ENCODE measurements around the gene TTC4.

The TTC4 gene

GRCh38 chr1:54709547-54710292 lies 5.9 kb upstream of the TTC4 start:
- TF ChIP-seq, protein P1, sequence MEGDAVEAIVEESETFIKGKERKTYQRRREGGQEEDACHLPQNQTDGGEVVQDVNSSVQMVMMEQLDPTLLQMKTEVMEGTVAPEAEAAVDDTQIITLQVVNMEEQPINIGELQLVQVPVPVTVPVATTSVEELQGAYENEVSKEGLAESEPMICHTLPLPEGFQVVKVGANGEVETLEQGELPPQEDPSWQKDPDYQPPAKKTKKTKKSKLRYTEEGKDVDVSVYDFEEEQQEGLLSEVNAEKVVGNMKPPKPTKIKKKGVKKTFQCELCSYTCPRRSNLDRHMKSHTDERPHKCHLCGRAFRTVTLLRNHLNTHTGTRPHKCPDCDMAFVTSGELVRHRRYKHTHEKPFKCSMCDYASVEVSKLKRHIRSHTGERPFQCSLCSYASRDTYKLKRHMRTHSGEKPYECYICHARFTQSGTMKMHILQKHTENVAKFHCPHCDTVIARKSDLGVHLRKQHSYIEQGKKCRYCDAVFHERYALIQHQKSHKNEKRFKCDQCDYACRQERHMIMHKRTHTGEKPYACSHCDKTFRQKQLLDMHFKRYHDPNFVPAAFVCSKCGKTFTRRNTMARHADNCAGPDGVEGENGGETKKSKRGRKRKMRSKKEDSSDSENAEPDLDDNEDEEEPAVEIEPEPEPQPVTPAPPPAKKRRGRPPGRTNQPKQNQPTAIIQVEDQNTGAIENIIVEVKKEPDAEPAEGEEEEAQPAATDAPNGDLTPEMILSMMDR (IDR thresholded peaks at IDR 0.05; ENCODE audit: control insufficient read depth, insufficient read depth, low read depth, low read length, missing control alignments), result no peak
- DNase-seq (ENCODE audit: low read depth), result no peak
- no peak overlapping the region for H3K4me3 ChIP-seq (ENCODE audit: control insufficient read depth, low read depth, low read length)

DNA sequence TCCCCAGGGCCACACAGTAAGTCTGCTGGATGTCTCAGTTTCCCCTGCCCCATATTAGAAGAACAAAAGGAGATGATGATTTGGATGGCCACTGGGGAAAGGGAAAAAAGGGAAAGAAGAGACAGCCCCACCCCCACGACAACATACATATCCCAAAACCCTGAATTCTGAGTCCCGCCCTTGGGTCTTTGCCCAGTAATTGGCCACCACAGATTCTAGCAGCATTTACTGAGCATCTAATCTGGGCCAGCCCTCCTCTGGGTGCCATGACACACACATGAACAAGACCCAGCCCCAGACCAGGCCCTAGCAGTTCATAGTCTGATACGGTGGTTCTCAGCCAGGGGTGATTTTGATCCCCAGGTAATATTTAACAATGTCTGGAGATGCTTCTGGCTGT lies 5.2 kb upstream of the TTC4 start:
- no peak overlapping the region for H3K4me3 ChIP-seq (ENCODE audit: control insufficient read depth, low read depth, low read length)
- DNase-seq (ENCODE audit: low read depth), result no peak
- TF ChIP-seq, protein P1 (IDR thresholded peaks at IDR 0.05; ENCODE audit: control insufficient read depth, insufficient read depth, low read depth, low read length, missing control alignments), result no peak

DNA sequence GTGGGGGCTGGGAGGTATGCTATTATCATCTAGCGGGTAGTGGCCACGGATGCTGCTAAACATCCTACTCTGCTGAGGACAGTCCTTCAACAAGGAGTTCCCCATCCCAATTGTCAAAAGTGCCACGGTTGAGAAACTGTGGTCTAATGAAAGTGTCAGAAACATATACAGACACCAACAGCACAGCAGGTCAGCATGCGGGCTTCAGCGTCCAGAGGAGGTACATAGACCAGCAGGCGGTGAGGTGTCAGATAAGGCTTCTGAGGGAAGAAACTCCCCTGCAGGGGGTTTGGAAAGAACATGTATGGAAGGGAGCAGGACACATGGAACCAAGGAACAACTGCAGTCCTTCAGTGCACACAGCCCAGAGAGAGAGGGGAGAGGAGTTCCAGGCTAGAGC lies 4.8 kb upstream of the TTC4 start:
- TF ChIP-seq, protein P1 (IDR thresholded peaks at IDR 0.05; ENCODE audit: control insufficient read depth, insufficient read depth, low read depth, low read length, missing control alignments), result no peak
- no peak overlapping the region for H3K4me3 ChIP-seq (ENCODE audit: control insufficient read depth, low read depth, low read length)
- no peak for DNase-seq (ENCODE audit: low read depth)

- no peak overlapping the region for H3K4me3 ChIP-seq (ENCODE audit: control insufficient read depth, low read depth, low read length)
- TF ChIP-seq, protein P1 (IDR thresholded peaks at IDR 0.05; ENCODE audit: control insufficient read depth, insufficient read depth, low read depth, low read length, missing control alignments), result no peak
- no peak for DNase-seq (ENCODE audit: low read depth)
Observed at GRCh38 chr1:54711536-54711935, 4.1 kb upstream of the TTC4 start.

- DNase-seq (ENCODE audit: low read depth), result no peak
- H3K4me3 ChIP-seq (ENCODE audit: control insufficient read depth, low read depth, low read length), result no peak overlapping the region
- TF ChIP-seq, protein P1 (IDR thresholded peaks at IDR 0.05; ENCODE audit: control insufficient read depth, insufficient read depth, low read depth, low read length, missing control alignments), result no peak
Observed at GRCh38 chr1:54714881-54715492, 674 bp upstream of the TTC4 start.

GRCh38 chr1:54716299-54717047 lies 812 bp downstream of the TTC4 start:
- peak overlapping the region; percentile 80 for H3K4me3 ChIP-seq (ENCODE audit: control insufficient read depth, low read depth, low read length)
- TF ChIP-seq, protein P1 (IDR thresholded peaks at IDR 0.05; ENCODE audit: control insufficient read depth, insufficient read depth, low read depth, low read length, missing control alignments), result no peak
- DNase-seq (ENCODE audit: low read depth), result peak; percentile 17
